Uterus (tissue), 4 donors: ENCODE measurements around the gene MBD3L2. TPM values are rescaled to one million over a fixed set of nuclear protein-coding genes. Genes with fewer than 3 reads are reported as not detected.
"Not testable (repeated sequence)": the region's sequence is repeated elsewhere in the genome, so short reads cannot be mapped to it uniquely, and the experiment has no call there.

Source experiments
- DNase-seq, 2 donors: peaks; one replicate each; pipeline ENCODE4 v3.0.0-alpha.2; 2019 to 2020
- H3K27ac ChIP-seq, 2 donors: fragments of 200-600 bp; sonication (generic); 1 replicate in 1 of 2; 2 replicates in 1 of 2; pipeline ENCODE4 v1.5.1; 2016 to 2018
- H3K27me3 ChIP-seq, 2 donors: fragments of 200-600 bp; sonication (generic); one replicate each; pipeline ENCODE4 v1.5.1; 2018 to 2019; ENCODE audit warnings: control low read depth in 1 of 2
- H3K36me3 ChIP-seq, 2 donors: fragments of 200-600 bp; sonication (generic); one replicate each; pipeline ENCODE4 v1.5.1; 2019; ENCODE audit warnings: control low read depth in 1 of 2
- H3K4me1 ChIP-seq, 2 donors: fragments of 200-600 bp; sonication (generic); one replicate each; pipeline ENCODE4 v1.5.1; 2018 to 2019; ENCODE audit warnings: control low read depth in 1 of 2
- H3K4me3 ChIP-seq, 2 donors: fragments of 200-600 bp; sonication (generic); 1 replicate in 1 of 2; 2 replicates in 1 of 2; pipeline ENCODE4 v1.5.1; 2018 to 2019; ENCODE audit warnings: mild to moderate bottlenecking in 1 of 2
- H3K9me3 ChIP-seq, 2 donors: fragments of 200-600 bp; sonication (generic); one replicate each; pipeline ENCODE4 v1.5.1; 2019; ENCODE audit warnings: control low read depth in 1 of 2
- CTCF ChIP-seq, 4 experiments: fragments of 200-600 bp in 2 of 4; fragments of 450-650 bp in 2 of 4; sonication (generic) in 2 of 4; IDR thresholded peaks; one replicate each; pipeline ENCODE4 v1.5.1; 2016 to 2019; ENCODE audit warnings: antibody characterized with exemption in 4 of 4, mild to moderate bottlenecking in 2 of 4, moderate library complexity in 1 of 4
- POLR2A ChIP-seq, 2 donors: fragments of 450-650 bp; IDR thresholded peaks; one replicate each; pipeline ENCODE4 v1.6.1; 2016; ENCODE audit warnings: antibody characterized with exemption in 2 of 2, mild to moderate bottlenecking in 1 of 2, moderate library complexity in 1 of 2
- intact Hi-C: fragments of 100-400 bp; cut with DNase I; formaldehyde crosslinking; loops from one replicate; pipeline ENCODE4 v1.15.1; 2023; ENCODE audit warnings: low total_unique reads
- total RNA-seq, 4 donors: library from RNA; depleted of rRNA in 3 of 4; stranded (reverse); fragments of >200 nt in 3 of 4; gene quantifications; one replicate each; pipeline versions ENCODE4 v1.1.0 to v1.2.4, GENCODE V29; 2014 to 2023
- donor health status: DM: yes; HTN: yes; CAD: no.

The MBD3L2 gene
- total RNA-seq, 4 donors from 2014 or later = not detected

- DNase-seq = no peak
- intact Hi-C loops = no loop called here
- Histone ChIP-seq H3K4me1 (no peaks in the 10 kb centered on the region), H3K27ac (no peak overlapping the region), H3K4me3 (no peak overlapping the region), H3K9me3 (no peaks in the 10 kb centered on the region), H3K27me3 (no peaks in the 10 kb centered on the region), H3K36me3 (no peaks in the 10 kb centered on the region)
- TF ChIP-seq POLR2A (IDR thresholded peaks at IDR 0.05) = no peak
- no peak for TF ChIP-seq CTCF (IDR thresholded peaks at IDR 0.05)
Measured at GRCh38 chr19:7006135-7006704, 42.9 kb upstream of the MBD3L2 start.

GRCh38 chr19:7007859-7008258 lies 41.3 kb upstream of the MBD3L2 start:
- Histone ChIP-seq H3K4me3 (no peak overlapping the region), H3K9me3 (no peaks in the 10 kb centered on the region)

GRCh38 chr19:7010722-7011593 lies 38.2 kb upstream of the MBD3L2 start:
- intact Hi-C loops = no loop called here
- H3K27me3 ChIP-seq = no peaks in the 10 kb centered on the region
- H3K27ac ChIP-seq = no peak overlapping the region
- no peaks in the 10 kb centered on the region for H3K9me3 ChIP-seq
- TF ChIP-seq CTCF (IDR thresholded peaks at IDR 0.05) (no peak), POLR2A (IDR thresholded peaks at IDR 0.05) (no peak)
- H3K36me3 ChIP-seq = no peaks in the 10 kb centered on the region
- no peak for DNase-seq
- no peak overlapping the region for H3K4me3 ChIP-seq
- no peaks in the 10 kb centered on the region for H3K4me1 ChIP-seq

More at GRCh38 chr19:7007859-7008258, 41.3 kb upstream of the MBD3L2 start:
- no peaks in the 10 kb centered on the region for H3K36me3 ChIP-seq
- no peaks in the 10 kb centered on the region for H3K27me3 ChIP-seq
- TF ChIP-seq CTCF (IDR thresholded peaks at IDR 0.05) (no peak), POLR2A (IDR thresholded peaks at IDR 0.05) (no peak)
- H3K27ac ChIP-seq = no peak overlapping the region
- no peaks in the 10 kb centered on the region for H3K4me1 ChIP-seq
- DNase-seq = no peak
- intact Hi-C loops = no loop called here

GRCh38 chr19:7013678-7014077 lies 35.4 kb upstream of the MBD3L2 start:
- Histone ChIP-seq H3K27me3 (no peaks in the 10 kb centered on the region), H3K4me3 (no peak overlapping the region), H3K36me3 (no peaks in the 10 kb centered on the region), H3K4me1 (no peaks in the 10 kb centered on the region), H3K9me3 (no peaks in the 10 kb centered on the region), H3K27ac (no peak overlapping the region)
- DNase-seq = no peak
- no peak for TF ChIP-seq CTCF (IDR thresholded peaks at IDR 0.05)
- no peak for TF ChIP-seq POLR2A (IDR thresholded peaks at IDR 0.05)
- intact Hi-C loops = no loop called here

DNA sequence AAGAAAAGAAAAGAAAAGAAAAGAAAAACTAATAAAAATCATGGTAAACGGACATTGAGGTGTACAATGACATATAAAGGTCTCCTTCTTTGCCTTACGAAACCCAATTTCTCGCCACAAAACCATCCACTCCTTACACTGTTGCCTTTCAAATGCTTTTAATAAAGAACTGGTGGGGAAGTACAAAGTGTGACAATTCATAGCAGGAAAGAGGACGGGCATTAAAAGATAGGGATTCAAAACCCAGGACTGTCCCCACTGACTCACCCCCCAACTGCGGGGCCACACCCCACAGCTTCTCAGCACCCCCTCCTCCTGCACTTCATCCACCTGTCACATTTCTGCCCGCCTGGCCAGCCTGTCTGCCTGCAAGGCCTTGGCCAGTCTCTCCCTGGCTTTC lies 30.3 kb upstream of the MBD3L2 start:
- no peak overlapping the region for H3K4me3 ChIP-seq
- H3K4me1 ChIP-seq = no peaks in the 10 kb centered on the region
- no peaks in the 10 kb centered on the region for H3K27me3 ChIP-seq
- H3K27ac ChIP-seq = no peak overlapping the region
- intact Hi-C loops = no loop called here
- no peaks in the 10 kb centered on the region for H3K9me3 ChIP-seq
- DNase-seq = no peak
- no peaks in the 10 kb centered on the region for H3K36me3 ChIP-seq
- TF ChIP-seq CTCF (IDR thresholded peaks at IDR 0.05) (no peak), POLR2A (IDR thresholded peaks at IDR 0.05) (no peak)

GRCh38 chr19:7021331-7021730 lies 27.8 kb upstream of the MBD3L2 start, which contains the start of gene MBD3L2B:
MBD3L2B (minus strand) TSS chr19:7021431; CDS start chr19:7021397, 34 bp downstream.
- H3K27me3 ChIP-seq, H3K4me1 ChIP-seq, DNase-seq, intact Hi-C loops, H3K36me3 ChIP-seq, H3K27ac ChIP-seq, H3K9me3 ChIP-seq, H3K4me3 ChIP-seq: not testable (repeated sequence)

- H3K9me3 ChIP-seq, H3K4me3 ChIP-seq, H3K27ac ChIP-seq, DNase-seq, H3K4me1 ChIP-seq, H3K36me3 ChIP-seq, intact Hi-C loops, H3K27me3 ChIP-seq: not testable (repeated sequence)
Measured at GRCh38 chr19:7028790-7029189, 20.3 kb upstream of the MBD3L2 start.

GRCh38 chr19:7030278-7030677 lies 18.8 kb upstream of the MBD3L2 start, which contains the start of gene MBD3L5:
MBD3L5 (plus strand) TSS chr19:7030578; CDS start chr19:7030612, 34 bp downstream.
- intact Hi-C loops, H3K4me1 ChIP-seq, H3K27ac ChIP-seq, H3K4me3 ChIP-seq, H3K27me3 ChIP-seq, DNase-seq, H3K36me3 ChIP-seq, H3K9me3 ChIP-seq: not testable (repeated sequence)
